ENCODE results near the gene DYNLRB2.

DNA sequence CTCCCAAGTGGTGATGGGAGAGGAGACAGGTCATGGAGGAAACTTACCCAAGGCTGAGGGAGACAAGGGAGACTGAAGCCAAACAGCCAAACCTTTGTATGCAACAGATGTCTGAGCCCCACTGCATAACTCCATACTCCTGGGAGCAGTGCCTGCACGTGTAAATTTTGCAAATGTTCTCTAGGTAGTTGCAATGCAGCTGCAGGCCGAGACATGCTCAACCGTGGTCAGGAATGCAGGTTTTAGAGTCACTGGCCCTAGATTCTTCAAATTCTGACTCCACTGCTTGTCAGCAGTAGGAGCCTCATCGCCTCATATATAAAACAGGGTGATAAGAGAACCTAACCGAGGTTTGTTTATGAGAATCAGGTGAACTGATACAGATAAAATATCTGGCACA is 11.5 kb downstream of the DYNLRB2 start:
- TF ChIP-seq, protein P1, sequence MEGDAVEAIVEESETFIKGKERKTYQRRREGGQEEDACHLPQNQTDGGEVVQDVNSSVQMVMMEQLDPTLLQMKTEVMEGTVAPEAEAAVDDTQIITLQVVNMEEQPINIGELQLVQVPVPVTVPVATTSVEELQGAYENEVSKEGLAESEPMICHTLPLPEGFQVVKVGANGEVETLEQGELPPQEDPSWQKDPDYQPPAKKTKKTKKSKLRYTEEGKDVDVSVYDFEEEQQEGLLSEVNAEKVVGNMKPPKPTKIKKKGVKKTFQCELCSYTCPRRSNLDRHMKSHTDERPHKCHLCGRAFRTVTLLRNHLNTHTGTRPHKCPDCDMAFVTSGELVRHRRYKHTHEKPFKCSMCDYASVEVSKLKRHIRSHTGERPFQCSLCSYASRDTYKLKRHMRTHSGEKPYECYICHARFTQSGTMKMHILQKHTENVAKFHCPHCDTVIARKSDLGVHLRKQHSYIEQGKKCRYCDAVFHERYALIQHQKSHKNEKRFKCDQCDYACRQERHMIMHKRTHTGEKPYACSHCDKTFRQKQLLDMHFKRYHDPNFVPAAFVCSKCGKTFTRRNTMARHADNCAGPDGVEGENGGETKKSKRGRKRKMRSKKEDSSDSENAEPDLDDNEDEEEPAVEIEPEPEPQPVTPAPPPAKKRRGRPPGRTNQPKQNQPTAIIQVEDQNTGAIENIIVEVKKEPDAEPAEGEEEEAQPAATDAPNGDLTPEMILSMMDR (conservative IDR thresholded peaks at IDR 0.05; ENCODE audit: low read length), result no peak
- TF ChIP-seq EZH2phosphoT487 (IDR thresholded peaks at IDR 0.05; ENCODE audit: borderline replicate concordance, low read depth, low read length), result no peak

Data from OCI-LY7 (cell line).